ENCODE measurements around the gene HNRNPR. TPM values are rescaled to one million over a fixed set of nuclear protein-coding genes. Genes with fewer than 3 reads are reported as not detected.

The HNRNPR gene
- total RNA-seq, 6 experiments from 2014 or later: 27.5 to 44.2 (median 32.0) TPM

DNA sequence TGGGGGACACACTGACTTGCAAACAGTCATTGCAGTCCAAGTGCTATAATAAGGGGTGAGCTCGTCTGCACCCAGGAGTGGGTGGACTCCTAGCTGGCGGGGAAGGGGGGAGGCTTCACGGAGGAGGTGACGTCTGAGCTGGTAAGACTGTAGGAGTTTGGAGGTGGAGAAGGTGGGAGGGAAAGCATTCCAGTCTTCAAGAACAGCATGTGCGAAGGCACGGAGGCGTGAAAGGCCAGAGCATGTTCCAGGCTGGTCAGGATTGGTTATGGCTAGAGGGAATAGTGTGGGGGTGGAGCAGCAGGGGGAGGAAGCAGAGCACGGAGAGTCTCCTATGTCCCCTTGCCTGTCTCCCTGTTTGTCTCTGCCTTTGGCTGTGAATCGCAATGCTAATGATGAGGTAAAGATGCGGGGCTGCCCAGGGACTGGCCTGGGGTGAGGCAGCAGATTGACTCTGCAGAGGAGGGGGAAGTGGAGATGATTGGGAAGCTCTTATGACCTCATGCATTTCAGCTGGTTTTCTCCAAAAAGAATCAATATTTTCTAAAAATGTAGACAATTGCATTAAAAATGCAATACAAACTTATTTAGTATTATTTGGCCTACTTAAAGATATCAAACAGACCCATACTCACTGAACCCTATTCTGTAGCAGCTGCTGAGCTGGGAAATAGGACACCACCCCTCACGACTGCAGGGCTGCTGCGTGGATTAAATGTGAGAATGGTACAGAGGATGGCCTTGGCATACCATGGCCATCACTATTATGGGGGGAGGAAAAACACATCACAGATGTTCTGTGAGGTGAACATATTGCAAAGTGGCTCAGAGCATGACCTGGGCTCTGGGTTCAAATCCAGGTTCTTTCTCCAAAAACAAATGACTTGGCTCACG is 28.1 kb upstream of the HNRNPR start:
- Histone ChIP-seq H3K4me1 (peaks cover 0 to 20% (median 7%) of the 10 kb centered on the region in 4 donors), H3K4me3 (no peak overlapping the region), H3K9me3 (no peaks in the 10 kb centered on the region), H3K27ac (no peak overlapping the region), H3K36me3 (no peaks in the 10 kb centered on the region), H3K27me3 (no peaks in the 10 kb centered on the region)
- TF ChIP-seq, protein P1, sequence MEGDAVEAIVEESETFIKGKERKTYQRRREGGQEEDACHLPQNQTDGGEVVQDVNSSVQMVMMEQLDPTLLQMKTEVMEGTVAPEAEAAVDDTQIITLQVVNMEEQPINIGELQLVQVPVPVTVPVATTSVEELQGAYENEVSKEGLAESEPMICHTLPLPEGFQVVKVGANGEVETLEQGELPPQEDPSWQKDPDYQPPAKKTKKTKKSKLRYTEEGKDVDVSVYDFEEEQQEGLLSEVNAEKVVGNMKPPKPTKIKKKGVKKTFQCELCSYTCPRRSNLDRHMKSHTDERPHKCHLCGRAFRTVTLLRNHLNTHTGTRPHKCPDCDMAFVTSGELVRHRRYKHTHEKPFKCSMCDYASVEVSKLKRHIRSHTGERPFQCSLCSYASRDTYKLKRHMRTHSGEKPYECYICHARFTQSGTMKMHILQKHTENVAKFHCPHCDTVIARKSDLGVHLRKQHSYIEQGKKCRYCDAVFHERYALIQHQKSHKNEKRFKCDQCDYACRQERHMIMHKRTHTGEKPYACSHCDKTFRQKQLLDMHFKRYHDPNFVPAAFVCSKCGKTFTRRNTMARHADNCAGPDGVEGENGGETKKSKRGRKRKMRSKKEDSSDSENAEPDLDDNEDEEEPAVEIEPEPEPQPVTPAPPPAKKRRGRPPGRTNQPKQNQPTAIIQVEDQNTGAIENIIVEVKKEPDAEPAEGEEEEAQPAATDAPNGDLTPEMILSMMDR (IDR thresholded peaks at IDR 0.05): no peak
- no peak for TF ChIP-seq POLR2A (IDR thresholded peaks at IDR 0.05)
- no peak for DNase-seq
- ATAC-seq: no peak
- 83% methylated on average over 7 of the region's 13 CpGs for WGBS (ENCODE audit: insufficient coverage, low coverage, low lambda C conversion rate, missing lambda C conversion rate)
- intact Hi-C loops (cut with DNase I): no loop called here

DNA sequence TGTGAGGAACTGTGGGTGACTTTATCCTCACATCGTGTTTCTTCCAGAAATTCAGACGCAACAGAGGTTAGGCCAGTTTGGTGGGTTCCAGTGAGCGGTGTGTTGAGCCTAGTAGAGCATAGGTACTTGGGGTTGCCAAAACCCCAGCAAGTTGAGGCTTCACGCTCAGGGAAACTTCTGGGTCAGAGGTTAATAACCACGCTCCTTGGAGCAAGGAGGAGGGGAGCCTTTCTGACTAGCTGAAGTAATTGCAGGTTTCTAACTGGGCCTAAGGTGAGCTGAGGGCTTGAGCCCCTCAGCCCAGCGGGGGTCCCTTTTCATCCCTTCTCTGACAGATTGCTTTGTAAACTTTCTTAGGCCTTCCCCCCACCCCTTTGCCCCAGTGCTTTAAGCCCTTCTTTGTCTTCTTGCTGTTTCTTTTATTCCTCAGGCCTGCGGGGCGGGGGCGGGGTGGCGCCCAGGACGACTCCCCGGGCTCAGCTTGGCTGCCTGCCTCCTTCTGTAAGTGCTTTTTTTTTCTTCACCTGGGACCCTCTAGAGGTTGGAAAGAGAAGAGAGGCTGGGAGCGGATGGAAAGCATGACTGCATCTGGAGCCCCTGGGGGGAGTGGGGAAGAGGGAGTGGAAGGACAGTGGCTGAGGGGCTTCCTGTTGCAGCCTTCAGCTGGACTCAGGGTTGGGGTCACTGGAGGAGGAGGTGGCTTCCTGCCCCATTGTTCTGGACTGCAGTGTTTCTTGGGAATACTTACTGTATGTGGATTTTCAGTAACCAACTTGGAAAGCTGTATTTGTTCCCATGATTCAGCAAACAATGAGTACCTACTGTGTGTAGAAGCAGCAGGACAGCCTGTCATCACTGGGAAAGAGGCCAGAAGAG is 26.9 kb upstream of the HNRNPR start:
- ATAC-seq (no peak), DNase-seq (peak in 2 of 3 donors; percentile 44 to 50)
- Histone ChIP-seq H3K9me3 (no peaks in the 10 kb centered on the region), H3K27ac (peak overlapping the region; percentile 1 to 98 (median 63)), H3K4me1 (peaks cover 0 to 20% (median 7%) of the 10 kb centered on the region in 4 donors), H3K4me3 (no peak overlapping the region), H3K27me3 (no peaks in the 10 kb centered on the region), H3K36me3 (peaks cover 0 to 3% (median 0%) of the 10 kb centered on the region in 4 donors)
- intact Hi-C loops (cut with DNase I): no loop called here
- WGBS (ENCODE audit: insufficient coverage, low coverage, low lambda C conversion rate, missing lambda C conversion rate): 59% methylated on average over 11 of the region's 13 CpGs
- TF ChIP-seq, protein P1 (IDR thresholded peaks at IDR 0.05): no peak
- no peak for TF ChIP-seq POLR2A (IDR thresholded peaks at IDR 0.05)

DNA sequence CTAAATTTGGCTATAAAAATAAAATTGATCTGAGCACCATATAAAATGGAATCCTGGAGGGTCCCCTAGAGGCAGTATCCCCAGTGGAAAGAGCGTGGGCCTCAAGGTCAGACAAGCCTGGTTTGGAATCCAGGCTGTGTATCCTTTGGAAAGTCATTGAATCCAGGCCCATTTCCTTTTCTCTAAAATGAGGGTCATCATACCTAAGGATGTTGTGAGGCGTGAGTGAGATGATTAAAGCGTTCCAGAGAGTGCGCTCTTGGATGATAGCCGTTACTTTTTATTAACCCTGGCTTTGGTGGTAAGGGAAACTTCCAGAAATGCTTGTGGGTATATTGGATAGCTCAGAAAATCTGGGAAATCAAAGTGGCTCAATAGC is 26.2 kb upstream of the HNRNPR start:
- Histone ChIP-seq H3K27ac (peak overlapping the region; percentile 63 to 100 (median 98)), H3K36me3 (peaks cover 0 to 3% (median 0%) of the 10 kb centered on the region in 4 donors), H3K9me3 (no peaks in the 10 kb centered on the region), H3K4me3 (no peak overlapping the region), H3K27me3 (no peaks in the 10 kb centered on the region), H3K4me1 (peaks cover 0 to 20% (median 7%) of the 10 kb centered on the region in 4 donors)
- no peak for TF ChIP-seq POLR2A (IDR thresholded peaks at IDR 0.05)
- TF ChIP-seq, protein P1 (IDR thresholded peaks at IDR 0.05): no peak
- ATAC-seq (no peak), DNase-seq (no peak)
- 69% methylated on average over 5 of the region's 5 CpGs for WGBS (ENCODE audit: insufficient coverage, low coverage, low lambda C conversion rate, missing lambda C conversion rate)
- intact Hi-C loops (cut with DNase I): no loop called here

DNA sequence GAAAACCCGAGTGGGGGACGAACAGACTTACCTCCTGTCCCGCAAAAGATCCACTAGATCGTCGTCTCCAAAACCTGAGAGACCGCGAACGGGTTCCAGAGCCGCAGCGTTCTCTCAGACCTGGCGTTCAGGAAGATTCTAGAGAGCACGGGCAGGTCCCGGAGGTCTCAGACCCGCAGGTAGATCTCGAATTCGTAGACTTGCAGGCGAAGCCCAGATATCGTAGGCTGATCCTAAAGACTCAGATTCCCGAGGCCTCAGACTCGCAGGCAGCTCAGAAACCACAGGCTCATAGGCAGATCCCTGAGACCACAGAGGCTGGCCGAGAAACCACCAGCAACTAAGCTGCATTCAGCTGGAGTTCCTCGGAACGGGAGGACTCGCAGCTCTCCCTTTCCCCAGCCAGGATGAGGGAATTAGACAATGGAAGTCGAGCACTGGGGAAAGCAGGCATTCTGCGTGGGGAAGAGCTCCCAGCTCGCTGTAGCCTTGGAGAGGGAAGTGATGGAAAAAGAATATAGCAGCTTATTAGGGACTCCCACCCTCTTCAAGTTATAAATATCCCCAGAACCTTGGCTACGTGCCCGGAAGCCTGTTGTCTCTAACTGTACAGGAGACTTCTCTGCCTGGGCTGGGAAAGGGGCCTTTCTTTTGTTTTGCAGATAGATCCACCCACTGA is 25.4 kb upstream of the HNRNPR start, which contains the start of gene ZNF436:
ZNF436 (minus strand) TSS at position 502 of the 679 bp plus-strand sequence. CDS start 1,831 bp downstream, outside the sequence.
- Histone ChIP-seq H3K27ac (peak within 1 kb of the TSS; percentile 98 to 100 (median 98)), H3K36me3 (peaks cover 0 to 7% (median under 1%) of the 10 kb centered on the region in 4 donors), H3K4me1 (peaks cover 0 to 20% (median 7%) of the 10 kb centered on the region in 4 donors), H3K9me3 (peaks cover 0 to 4% (median 0%) of the 10 kb centered on the region in 4 donors), H3K27me3 (no peaks in the 10 kb centered on the region), H3K4me3 (peak within 1 kb of the TSS; percentile 75 to 91 (median 81))
- TF ChIP-seq, protein P1 (IDR thresholded peaks at IDR 0.05): no peak
- TF ChIP-seq POLR2A (IDR thresholded peaks at IDR 0.05): no peak
- intact Hi-C loops (cut with DNase I): no loop called here
- DNase-seq: peak; percentile 77 to 85 (median 83)
- ATAC-seq: peak in 1 of 4 donors; percentile 2
- 0% methylated on average over 17 of the region's 29 CpGs for WGBS (ENCODE audit: insufficient coverage, low coverage, low lambda C conversion rate, missing lambda C conversion rate)
